Raji (cell line): ENCODE measurements around the gene ADCYAP1.

Source experiments
- POLR2A ChIP-seq: IDR thresholded peaks from 2 replicates; pipeline ENCODE4 v1.6.1; 2011; ENCODE audit warnings: low read depth, low read length, control low read depth; ENCODE audit not compliant: insufficient read depth

ADCYAP1 gene

GRCh38 chr18:904218-905090 lies at the start of gene ADCYAP1:
TSS of gene ADCYAP1 (plus strand) at chr18:904871. CDS start at chr18:905387, 516 bp downstream.
- TF ChIP-seq POLR2A: no peak

- TF ChIP-seq POLR2A: no peak
Measured at GRCh38 chr18:857986-858385, 46.7 kb upstream of the ADCYAP1 start.

- no peak for TF ChIP-seq POLR2A
Measured at GRCh38 chr18:864872-865273, 39.8 kb upstream of the ADCYAP1 start.

GRCh38 chr18:867257-867656 lies 37.4 kb upstream of the ADCYAP1 start:
- TF ChIP-seq POLR2A: no peak

GRCh38 chr18:875912-876311 lies 28.8 kb upstream of the ADCYAP1 start:
- TF ChIP-seq POLR2A: no peak

GRCh38 chr18:877238-877637 lies 27.4 kb upstream of the ADCYAP1 start:
- TF ChIP-seq POLR2A: no peak

- no peak for TF ChIP-seq POLR2A
Measured at GRCh38 chr18:886076-886475, 18.6 kb upstream of the ADCYAP1 start.

GRCh38 chr18:887716-888115 lies 17.0 kb upstream of the ADCYAP1 start:
- TF ChIP-seq POLR2A: no peak

GRCh38 chr18:892316-892715 lies 12.4 kb upstream of the ADCYAP1 start:
- TF ChIP-seq POLR2A: no peak

GRCh38 chr18:896315-896714 lies 8.4 kb upstream of the ADCYAP1 start:
- TF ChIP-seq POLR2A: no peak

- TF ChIP-seq POLR2A: no peak
Measured at GRCh38 chr18:901761-902160, 2.9 kb upstream of the ADCYAP1 start.

- no peak for TF ChIP-seq POLR2A
Measured at GRCh38 chr18:902229-902628, 2.4 kb upstream of the ADCYAP1 start.

- no peak for TF ChIP-seq POLR2A
Measured at GRCh38 chr18:903701-904100, 970 bp upstream of the ADCYAP1 start.

GRCh38 chr18:905307-905947 lies 756 bp downstream of the ADCYAP1 start:
- no peak for TF ChIP-seq POLR2A

- TF ChIP-seq POLR2A: no peak
Measured at GRCh38 chr18:905948-906415, 1.3 kb downstream of the ADCYAP1 start.
